PFSK-1 (cell line): Measurements from ENCODE around the gene SCAANT1.

Experiments
- FOXP2 ChIP-seq: optimal IDR thresholded peaks from 2 replicates; pipeline ENCODE3; 2011; ENCODE audit warnings: borderline replicate concordance, control low read depth, inconsistent platforms; ENCODE audit not compliant: insufficient read depth; ENCODE audit errors: extremely low read length, extremely low read depth
- POLR2AphosphoS5 ChIP-seq: IDR thresholded peaks from 2 replicates; pipeline ENCODE4 v1.6.1; 2012; ENCODE audit warnings: low read depth, mild to moderate bottlenecking, control low read depth, low read length, moderate library complexity
- REST ChIP-seq, 2 experiments: IDR thresholded peaks; 2 replicates each; pipeline versions ENCODE4 v1.6.1 to v1.8.0; 2011 to 2012; ENCODE audit warnings: low read depth in 2 of 2, low read length in 2 of 2, control low read depth in 1 of 2, inconsistent platforms in 1 of 2, mild to moderate bottlenecking in 1 of 2, moderate library complexity in 1 of 2; ENCODE audit not compliant: insufficient read depth in 1 of 2
- SIN3A ChIP-seq: IDR thresholded peaks from 2 replicates; pipeline ENCODE4 v1.6.1; 2012; ENCODE audit warnings: mild to moderate bottlenecking, low read length, moderate library complexity, borderline replicate concordance; ENCODE audit not compliant: insufficient read depth
- TAF1 ChIP-seq: IDR thresholded peaks from 2 replicates; pipeline ENCODE4 v1.6.1; 2012; ENCODE audit warnings: low read length, control low read depth, borderline replicate concordance; ENCODE audit not compliant: insufficient read depth

Gene SCAANT1

GRCh38 chr3:63911509-63911872 is 692 bp downstream of the SCAANT1 start:
- TF ChIP-seq POLR2AphosphoS5, result no peak
- no peak for TF ChIP-seq REST (IDR thresholded peaks at IDR 0.05; ENCODE audit: insufficient read depth in 1 of 2, low read depth in 2 of 2, low read length in 2 of 2)
- TF ChIP-seq TAF1, result no peak
- no peak for TF ChIP-seq FOXP2
- TF ChIP-seq SIN3A, result no peak

- TF ChIP-seq TAF1, result no peak
- TF ChIP-seq SIN3A, result no peak
- no peak for TF ChIP-seq POLR2AphosphoS5
- no peak for TF ChIP-seq REST (IDR thresholded peaks at IDR 0.05; ENCODE audit: insufficient read depth in 1 of 2, low read depth in 2 of 2, low read length in 2 of 2)
- no peak for TF ChIP-seq FOXP2
Observed at GRCh38 chr3:63910891-63911290, 1.3 kb downstream of the SCAANT1 start.

GRCh38 chr3:63910001-63910400 is 2.2 kb downstream of the SCAANT1 start:
- TF ChIP-seq SIN3A, result no peak
- TF ChIP-seq POLR2AphosphoS5, result no peak
- TF ChIP-seq TAF1, result no peak
- TF ChIP-seq REST (IDR thresholded peaks at IDR 0.05; ENCODE audit: insufficient read depth in 1 of 2, low read depth in 2 of 2, low read length in 2 of 2), result no peak

GRCh38 chr3:63909431-63909830 is 2.8 kb downstream of the SCAANT1 start:
- TF ChIP-seq TAF1 (no peak), POLR2AphosphoS5 (no peak), REST (IDR thresholded peaks at IDR 0.05; ENCODE audit: insufficient read depth in 1 of 2, low read depth in 2 of 2, low read length in 2 of 2) (no peak), SIN3A (no peak)

GRCh38 chr3:63908776-63909175 is 3.4 kb downstream of the SCAANT1 start:
- TF ChIP-seq REST (IDR thresholded peaks at IDR 0.05; ENCODE audit: insufficient read depth in 1 of 2, low read depth in 2 of 2, low read length in 2 of 2), result no peak
- no peak for TF ChIP-seq POLR2AphosphoS5
- TF ChIP-seq TAF1, result no peak
- TF ChIP-seq SIN3A, result no peak
- TF ChIP-seq FOXP2, result no peak
